Left lung (tissue), 14 donors: ENCODE data around the gene GCDH. TPM values are rescaled to one million over a fixed set of nuclear protein-coding genes. Genes with fewer than 3 reads are reported as not detected.
A peak's percentile ranks its signal among the peaks of the same experiment; 100 is the strongest.
"Not testable (repeated sequence)": the region's sequence is repeated elsewhere in the genome, so short reads cannot be mapped to it uniquely, and the experiment has no call there.

Source experiments
- ATAC-seq: fragments of 200-7000 bp; cut with Tn5 transposase; one replicate; pipeline ENCODE4 v1.9.1; 2020; ENCODE audit warnings: moderate library complexity
- DNase-seq, 4 donors: peaks; one replicate each; pipeline ENCODE4 v3.0.0-alpha.2; 2013 to 2020
- H3K27ac ChIP-seq, 2 donors: fragments of 200-600 bp; sonication (generic) in 1 of 2; one replicate each; pipeline versions ENCODE4 v1.5.0 to v1.8.0; 2020 to 2021
- H3K27me3 ChIP-seq, 2 donors: fragments of 200-600 bp; sonication (generic) in 1 of 2; one replicate each; pipeline versions ENCODE4 v1.5.0 to v1.8.0; 2020 to 2021
- H3K36me3 ChIP-seq, 2 donors: fragments of 200-600 bp; sonication (generic) in 1 of 2; one replicate each; pipeline versions ENCODE4 v1.5.0 to v1.8.0; 2020 to 2021
- H3K4me1 ChIP-seq, 2 donors: fragments of 200-600 bp; one replicate each; pipeline ENCODE4 v1.8.0; 2021
- H3K4me3 ChIP-seq, 2 donors: fragments of 200-600 bp; sonication (generic) in 1 of 2; one replicate each; pipeline versions ENCODE4 v1.5.0 to v1.8.0; 2020 to 2021; ENCODE audit warnings: mild to moderate bottlenecking in 1 of 2
- H3K9me3 ChIP-seq, 2 donors: fragments of 200-600 bp; sonication (generic) in 1 of 2; one replicate each; pipeline versions ENCODE4 v1.5.0 to v1.8.0; 2020 to 2021
- CTCF ChIP-seq, 2 donors: fragments of 200-600 bp; sonication (generic) in 1 of 2; IDR thresholded peaks; one replicate each; pipeline versions ENCODE4 v1.5.0 to v1.8.0; 2021; ENCODE audit warnings: antibody characterized with exemption in 2 of 2
- intact Hi-C, 2 donors: fragments of 100-400 bp; cut with DNase I; formaldehyde crosslinking; loops; one replicate each; pipeline versions ENCODE4 v1.11.2 to v1.14.2; 2022
- long read RNA-seq, 12 donors: library from polyadenylated mRNA in 2 of 12; unstranded in 2 of 12; transcript quantifications; one replicate each; pipeline ENCODE4 v2.0.0 and lab custom pipeline, GENCODE V29; 2019 to 2026
- polyA plus RNA-seq, 6 donors: library from polyadenylated mRNA; unstranded; fragments of 120-200 nt; gene quantifications; one replicate each; pipeline ENCODE4 v1.2.1, GENCODE V29; 2013; ENCODE audit not compliant: insufficient read length in 6 of 6
- total RNA-seq, 2 donors: library from RNA; stranded (reverse); fragmentation: NEBNext Ultra II Directional; extraction: Animal tissue kit (Norgen Biotek cat#: 25700); gene quantifications; one replicate each; pipeline ENCODE4 v1.2.1, GENCODE V29; 2021
- donor health status: DM: no; HTN: yes; CAD: no.
- donor health status: DM: no; HTN: no; CAD: no.

GCDH gene
- total RNA-seq, result 10 to 100 TPM; 23.6 to 26.7 TPM
- polyA plus RNA-seq, result 10 to 100 TPM; 25.6 to 29.2 (median 27.3) TPM
- long read RNA-seq, donor 1, transcript GCDH-201 (12 exons, 1,956 nt), result major isoform, 5 of 22 reads
- long read RNA-seq, donor 1, partial matches to known transcripts, result 15 of 22 reads
- long read RNA-seq, donor 1, other reads (novel, unspliced or antisense), result 0 of 22 reads
- long read RNA-seq, donor 2, transcript GCDH-201 (12 exons, 1,956 nt), result major isoform, 5 of 6 reads
- long read RNA-seq, donor 2, partial matches to known transcripts, result 0 of 6 reads
- long read RNA-seq, donor 2, other reads (novel, unspliced or antisense), result 0 of 6 reads
- long read RNA-seq, donor 3, transcript GCDH-201 (12 exons, 1,956 nt), result major isoform, 5 of 6 reads
- long read RNA-seq, donor 3, partial matches to known transcripts, result 0 of 6 reads
- long read RNA-seq, donor 3, other reads (novel, unspliced or antisense), result 0 of 6 reads
- long read RNA-seq, donor 4, transcript GCDH-201 (12 exons, 1,956 nt), result major isoform, 21 of 30 reads
- long read RNA-seq, donor 4, transcript GCDH-216 (11 exons, 1,867 nt), result minor isoform, 6 of 30 reads
- long read RNA-seq, donor 4, partial matches to known transcripts, result 0 of 30 reads
- long read RNA-seq, donor 4, other reads (novel, unspliced or antisense), result 2 of 30 reads
- long read RNA-seq, donor 5, partial matches to known transcripts, result 6 of 10 reads
- long read RNA-seq, donor 5, other reads (novel, unspliced or antisense), result 0 of 10 reads
- long read RNA-seq, donor 6, transcript GCDH-201 (12 exons, 1,956 nt), result major isoform, 6 of 46 reads
- long read RNA-seq, donor 6, partial matches to known transcripts, result 39 of 46 reads
- long read RNA-seq, donor 6, other reads (novel, unspliced or antisense), result 0 of 46 reads
- long read RNA-seq, donor 7, partial matches to known transcripts, result 8 of 12 reads
- long read RNA-seq, donor 7, other reads (novel, unspliced or antisense), result 0 of 12 reads
- long read RNA-seq, donor 8, transcript GCDH-201 (12 exons, 1,956 nt), result major isoform, 6 of 20 reads
- long read RNA-seq, donor 8, partial matches to known transcripts, result 12 of 20 reads
- long read RNA-seq, donor 8, other reads (novel, unspliced or antisense), result 0 of 20 reads
- long read RNA-seq, donor 9, result 0 reads
- long read RNA-seq, donor 10, transcript GCDH-201 (12 exons, 1,956 nt), result major isoform, 20 of 35 reads
- long read RNA-seq, donor 10, partial matches to known transcripts, result 0 of 35 reads
- long read RNA-seq, donor 10, other reads (novel, unspliced or antisense), result 9 of 35 reads
- long read RNA-seq, donor 11, result 0 reads
- long read RNA-seq, donor 12, partial matches to known transcripts, result 6 of 10 reads
- long read RNA-seq, donor 12, other reads (novel, unspliced or antisense), result 0 of 10 reads

- Histone ChIP-seq H3K4me1 (peaks cover 7 to 19% of the 10 kb centered on the region in 2 donors), H3K36me3 (peaks cover 0 to 24% of the 10 kb centered on the region in 2 donors), H3K4me3 (peak within 1 kb of the TSS; percentile 87 to 93), H3K9me3 (no peaks in the 10 kb centered on the region), H3K27me3 (peaks cover 0 to 11% of the 10 kb centered on the region in 2 donors), H3K27ac (peak within 1 kb of the TSS in 1 of 2 donors; percentile 67)
- ATAC-seq, result peak; percentile 99
- DNase-seq, result peak; percentile 93 to 98 (median 96)
- TF ChIP-seq CTCF (IDR thresholded peaks at IDR 0.05), result no peak
- intact Hi-C loops, result no loop called here
Measured at GRCh38 chr19:12890787-12891552, at the start of gene GCDH. Gene GCDH (plus strand): TSS chr19:12891160. CDS start chr19:12891305, 145 bp downstream.

GRCh38 chr19:12842511-12842910, 48.4 kb upstream of the GCDH start:
- ATAC-seq (no peak), DNase-seq (no peak)
- no peaks in the 10 kb centered on the region for H3K9me3 ChIP-seq
- intact Hi-C loops, result no loop called here
- H3K27ac ChIP-seq, result no peak overlapping the region
- peaks cover 41 to 100% of the 10 kb centered on the region in 2 donors for H3K27me3 ChIP-seq
- no peak for TF ChIP-seq CTCF (IDR thresholded peaks at IDR 0.05)
- no peak overlapping the region for H3K4me3 ChIP-seq
- H3K4me1 ChIP-seq, result peaks cover 0 to 18% of the 10 kb centered on the region in 2 donors
- H3K36me3 ChIP-seq, result no peaks in the 10 kb centered on the region

GRCh38 chr19:12843328-12843727, 47.6 kb upstream of the GCDH start:
- TF ChIP-seq CTCF (IDR thresholded peaks at IDR 0.05), result no peak
- intact Hi-C loops, result no loop called here
- Histone ChIP-seq H3K4me3 (no peak overlapping the region), H3K4me1 (peaks cover 0 to 23% of the 10 kb centered on the region in 2 donors), H3K27me3 (peaks cover 34 to 100% of the 10 kb centered on the region in 2 donors), H3K27ac (no peak overlapping the region), H3K36me3 (no peaks in the 10 kb centered on the region), H3K9me3 (no peaks in the 10 kb centered on the region)
- ATAC-seq (no peak), DNase-seq (no peak)

GRCh38 chr19:12843999-12844732, 46.8 kb upstream of the GCDH start:
- peaks cover 26 to 100% of the 10 kb centered on the region in 2 donors for H3K27me3 ChIP-seq
- intact Hi-C loops, result no loop called here
- DNase-seq, result no peak
- no peak for TF ChIP-seq CTCF (IDR thresholded peaks at IDR 0.05)
- no peak overlapping the region for H3K4me3 ChIP-seq
- H3K27ac ChIP-seq, result no peak overlapping the region
- peaks cover 0 to 16% of the 10 kb centered on the region in 2 donors for H3K4me1 ChIP-seq
- H3K36me3 ChIP-seq, result no peaks in the 10 kb centered on the region
- ATAC-seq, result no peak
- no peaks in the 10 kb centered on the region for H3K9me3 ChIP-seq

- H3K9me3 ChIP-seq, DNase-seq, intact Hi-C loops, H3K36me3 ChIP-seq, ATAC-seq, H3K4me3 ChIP-seq, H3K27ac ChIP-seq: not testable (repeated sequence)
- Histone ChIP-seq H3K27me3 (peaks cover 3 to 84% of the 10 kb centered on the region in 2 donors), H3K4me1 (peaks cover 0 to 12% of the 10 kb centered on the region in 2 donors)
Measured at GRCh38 chr19:12846613-12847012, 44.3 kb upstream of the GCDH start.
